Measurements from ENCODE around the gene LRRC70. TPM values are rescaled to one million over a fixed set of nuclear protein-coding genes. Genes with fewer than 3 reads are reported as not detected.
A peak's percentile ranks its signal among the peaks of the same experiment; 100 is the strongest.
"Not testable (repeated sequence)": the region's sequence is repeated elsewhere in the genome, so short reads cannot be mapped to it uniquely, and the experiment has no call there.

LRRC70 gene
- total RNA-seq (2014; rRNA removed; shearing (Covaris generic)): 0.04 TPM in 1 of 2 replicates, not detected in the other

- no peak for DNase-seq (ENCODE audit: low spot score)
Observed at GRCh38 chr5:62578540-62578939, at the start of gene LRRC70. LRRC70 (plus strand) TSS chr5:62578819; CDS start chr5:62579439, 620 bp downstream.

GRCh38 chr5:62533597-62533996, 45.0 kb upstream of the LRRC70 start:
- DNase-seq (ENCODE audit: low spot score): no peak

- DNase-seq (ENCODE audit: low spot score): no peak
Observed at GRCh38 chr5:62534461-62535236, 44.0 kb upstream of the LRRC70 start.

GRCh38 chr5:62536232-62536631, 42.4 kb upstream of the LRRC70 start:
- no peak for DNase-seq (ENCODE audit: low spot score)

- DNase-seq (ENCODE audit: low spot score): no peak
Observed at GRCh38 chr5:62536783-62537182, 41.8 kb upstream of the LRRC70 start.

- peak; percentile 46 for DNase-seq (ENCODE audit: low spot score)
Observed at GRCh38 chr5:62538017-62538942, 40.3 kb upstream of the LRRC70 start.

- DNase-seq (ENCODE audit: low spot score): no peak
Observed at GRCh38 chr5:62542720-62543119, 35.9 kb upstream of the LRRC70 start.

GRCh38 chr5:62547945-62548630, 30.5 kb upstream of the LRRC70 start:
- no peak for DNase-seq (ENCODE audit: low spot score)

- no peak for DNase-seq (ENCODE audit: low spot score)
Observed at GRCh38 chr5:62550103-62550502, 28.5 kb upstream of the LRRC70 start.

- no peak for DNase-seq (ENCODE audit: low spot score)
Observed at GRCh38 chr5:62555930-62556329, 22.7 kb upstream of the LRRC70 start.

GRCh38 chr5:62558941-62559340, 19.7 kb upstream of the LRRC70 start:
- DNase-seq (ENCODE audit: low spot score): no peak

- no peak for DNase-seq (ENCODE audit: low spot score)
Observed at GRCh38 chr5:62560786-62561185, 17.8 kb upstream of the LRRC70 start.

- DNase-seq (ENCODE audit: low spot score): no peak
Observed at GRCh38 chr5:62561896-62562295, 16.7 kb upstream of the LRRC70 start.

- no peak for DNase-seq (ENCODE audit: low spot score)
Observed at GRCh38 chr5:62562867-62563266, 15.8 kb upstream of the LRRC70 start.

- no peak for DNase-seq (ENCODE audit: low spot score)
Observed at GRCh38 chr5:62564101-62564500, 14.5 kb upstream of the LRRC70 start.

GRCh38 chr5:62565740-62566139, 12.9 kb upstream of the LRRC70 start:
- DNase-seq (ENCODE audit: low spot score): not testable (repeated sequence)

- DNase-seq (ENCODE audit: low spot score): no peak
Observed at GRCh38 chr5:62568143-62568542, 10.5 kb upstream of the LRRC70 start.

GRCh38 chr5:62568800-62569432, 9.7 kb upstream of the LRRC70 start:
- DNase-seq (ENCODE audit: low spot score): no peak

- DNase-seq (ENCODE audit: low spot score): no peak
Observed at GRCh38 chr5:62569470-62569869, 9.1 kb upstream of the LRRC70 start.

- DNase-seq (ENCODE audit: low spot score): no peak
Observed at GRCh38 chr5:62572918-62573514, 5.6 kb upstream of the LRRC70 start.

- DNase-seq (ENCODE audit: low spot score): no peak
Observed at GRCh38 chr5:62574599-62574998, 4.0 kb upstream of the LRRC70 start.
